EH (cell line): ENCODE measurements around the gene IL32.

ENCODE experiments used
- DNase-seq: peaks from one replicate; pipeline ENCODE4 v3.0.0-alpha.2; 2015; ENCODE audit warnings: low read depth

The IL32 gene

DNA sequence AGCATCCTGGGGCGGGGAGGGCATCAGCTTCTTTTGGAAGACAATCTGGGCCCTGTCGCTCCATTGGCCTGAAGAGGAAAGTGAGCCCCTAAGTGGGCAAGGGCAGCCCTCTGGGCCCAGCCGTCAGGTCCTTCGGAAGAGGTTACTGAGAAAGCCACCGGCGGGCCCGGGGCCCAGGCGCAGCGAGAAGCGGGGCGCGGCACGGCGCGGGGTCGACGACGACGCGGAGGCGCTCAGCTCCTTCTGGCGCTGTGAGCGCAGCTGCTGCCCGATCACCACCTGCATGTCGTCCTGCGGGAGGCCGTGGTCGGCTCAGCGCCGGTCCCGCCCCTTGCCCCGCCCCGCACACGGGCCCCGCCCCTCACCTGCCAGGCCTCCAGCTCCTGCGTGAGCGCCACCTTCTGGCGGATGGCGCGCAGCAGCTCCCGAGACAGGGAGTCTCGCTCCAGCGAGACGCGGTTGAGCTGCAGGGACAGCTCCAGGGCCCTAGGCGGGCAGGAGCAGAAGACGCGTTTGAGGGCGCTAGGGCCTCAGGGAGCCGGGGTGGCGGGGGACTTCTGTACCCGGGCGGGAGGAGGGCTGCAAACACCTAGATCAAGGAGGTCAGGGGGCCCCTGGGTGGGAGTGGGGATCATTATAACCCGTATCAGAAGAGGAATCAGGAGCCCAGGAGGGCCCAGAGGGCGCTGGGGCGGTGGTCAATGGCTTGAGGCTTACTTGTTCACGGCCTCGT, 37.3 kb upstream of the IL32 start:
- peak; percentile 73 for DNase-seq

DNA sequence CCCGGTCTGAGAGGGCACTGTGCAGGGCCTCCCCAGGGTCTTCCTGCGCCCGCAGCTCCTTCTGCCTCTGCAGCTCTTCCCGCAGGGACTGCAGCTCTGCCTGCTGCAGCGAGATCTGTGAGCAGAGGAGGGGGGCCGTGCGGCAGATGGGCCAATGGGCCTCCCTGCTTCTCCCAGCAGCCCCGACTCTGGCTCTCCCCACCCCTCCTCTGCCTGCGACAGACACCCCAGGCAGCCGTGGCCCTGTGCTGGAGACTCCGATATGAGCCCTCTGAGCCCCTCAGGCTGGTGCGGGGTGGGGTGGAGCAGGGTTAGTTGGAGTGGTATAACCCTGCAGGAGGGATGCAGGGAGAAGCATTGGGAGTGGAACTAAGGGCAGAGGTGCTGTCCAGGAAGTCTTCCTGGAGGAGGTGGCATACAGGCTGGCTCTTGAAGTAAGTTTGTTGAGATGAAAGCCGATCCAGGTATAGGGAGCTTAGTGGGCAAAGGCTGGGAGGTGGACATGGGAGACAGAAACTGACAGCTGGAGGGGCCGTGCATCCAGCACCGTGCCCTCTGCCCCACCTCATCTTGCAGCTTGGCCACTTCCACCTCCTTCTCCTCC, 36.6 kb upstream of the IL32 start:
- no peak for DNase-seq

DNA sequence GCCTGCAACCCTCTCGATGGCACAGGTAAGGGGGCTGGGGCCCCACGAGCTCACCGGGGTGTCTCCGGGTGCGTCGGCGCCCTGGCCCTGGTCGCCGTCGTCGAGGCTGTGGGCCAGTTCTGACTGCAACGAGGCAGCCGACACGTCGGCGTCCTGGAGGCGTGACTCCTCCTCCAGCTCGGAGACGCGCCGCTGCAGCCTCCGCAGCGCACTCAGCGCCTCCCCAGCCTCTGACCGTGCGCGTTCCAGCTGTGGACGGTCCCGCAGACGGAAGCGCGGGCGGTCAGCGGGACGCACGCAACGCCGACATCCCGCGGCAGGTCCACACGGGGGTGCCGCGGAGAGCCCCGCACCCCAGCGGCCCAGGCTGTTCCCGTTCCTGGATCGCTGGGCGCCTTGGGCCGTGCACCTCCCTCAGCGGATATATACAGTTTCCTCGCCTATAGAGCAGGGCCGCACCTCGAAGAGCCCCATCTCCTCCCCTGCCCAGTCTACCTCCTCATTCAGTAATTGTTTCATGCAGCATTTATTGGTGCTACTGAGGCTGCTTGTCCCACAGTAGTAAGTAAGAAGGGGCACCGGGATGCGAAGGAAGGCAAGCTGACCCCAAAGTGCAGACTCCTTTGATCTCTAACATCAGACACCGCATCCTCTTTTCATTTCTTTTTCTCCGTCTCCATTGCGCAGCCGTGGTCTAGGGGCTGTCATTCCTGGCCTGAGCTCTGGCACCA, 35.8 kb upstream of the IL32 start:
- peak; percentile 56 for DNase-seq

DNA sequence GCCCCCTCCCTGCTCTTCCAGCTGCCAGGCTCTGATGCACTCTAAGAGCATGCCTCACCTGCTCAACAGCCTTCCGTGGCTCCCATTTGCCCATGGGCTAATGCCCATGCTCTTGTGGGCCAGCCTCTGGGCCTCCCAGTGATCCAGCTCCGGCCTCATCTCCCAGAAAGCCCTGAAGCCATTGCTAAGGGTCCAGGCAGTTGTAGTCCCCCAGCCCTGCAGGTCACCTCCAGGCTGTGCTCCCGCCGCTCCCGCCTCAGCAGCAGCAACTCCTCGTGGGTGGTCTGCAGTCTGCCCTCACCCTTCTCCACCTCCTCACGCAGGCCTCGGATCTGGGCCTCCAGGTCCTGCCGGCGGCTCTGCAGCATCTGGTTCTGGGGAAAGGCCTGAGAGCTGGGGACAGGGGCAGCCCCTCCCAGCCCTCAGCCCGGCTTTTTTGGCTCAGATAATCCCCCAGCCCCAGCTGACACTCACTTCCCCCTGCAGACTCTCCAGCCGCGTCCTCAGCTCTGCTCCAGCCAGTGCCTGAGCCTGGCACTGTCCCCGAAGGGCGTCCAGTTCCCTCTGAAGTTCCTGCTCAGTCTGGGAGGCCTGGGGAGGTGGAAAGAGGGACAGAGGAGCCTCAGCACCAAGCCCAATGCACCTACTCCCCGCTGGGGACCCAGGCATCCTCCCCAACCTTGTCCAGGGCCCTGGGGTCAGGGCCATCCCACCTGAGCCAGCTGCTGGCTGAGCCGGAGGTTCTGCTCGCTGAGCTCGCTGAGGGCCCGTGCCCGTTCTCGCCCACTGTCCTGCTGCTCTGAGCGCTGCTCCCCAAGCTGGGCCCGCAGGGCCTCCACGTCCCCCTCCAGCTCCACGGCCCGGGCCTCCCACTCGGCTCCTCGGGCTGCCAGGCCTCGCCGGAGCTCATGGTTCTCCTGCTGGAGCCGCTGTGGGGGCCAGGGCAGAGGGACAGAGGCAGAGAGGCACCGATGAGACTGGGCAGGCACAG, 34.9 kb upstream of the IL32 start:
- no peak for DNase-seq

DNA sequence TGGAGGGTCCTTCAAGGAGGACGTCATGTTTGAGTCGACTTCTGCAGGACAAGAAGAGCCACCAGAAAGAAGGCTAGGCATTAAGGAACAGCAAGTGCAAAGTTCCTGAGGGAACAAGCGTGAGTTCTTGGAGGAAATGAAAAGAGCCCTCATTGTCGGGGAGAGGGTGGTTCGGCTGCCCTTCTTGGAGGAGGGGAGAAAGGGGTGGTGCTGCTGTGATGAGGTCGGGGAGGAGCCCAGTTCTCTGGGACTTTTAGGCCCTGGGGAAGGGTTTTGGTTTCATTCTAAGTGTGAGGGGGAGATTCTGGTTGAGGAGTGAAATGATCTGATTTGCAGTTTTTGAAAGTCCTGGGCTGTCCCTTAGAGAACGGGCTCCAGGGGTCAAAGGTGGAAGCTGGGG, 32.8 kb upstream of the IL32 start:
- no peak for DNase-seq

DNA sequence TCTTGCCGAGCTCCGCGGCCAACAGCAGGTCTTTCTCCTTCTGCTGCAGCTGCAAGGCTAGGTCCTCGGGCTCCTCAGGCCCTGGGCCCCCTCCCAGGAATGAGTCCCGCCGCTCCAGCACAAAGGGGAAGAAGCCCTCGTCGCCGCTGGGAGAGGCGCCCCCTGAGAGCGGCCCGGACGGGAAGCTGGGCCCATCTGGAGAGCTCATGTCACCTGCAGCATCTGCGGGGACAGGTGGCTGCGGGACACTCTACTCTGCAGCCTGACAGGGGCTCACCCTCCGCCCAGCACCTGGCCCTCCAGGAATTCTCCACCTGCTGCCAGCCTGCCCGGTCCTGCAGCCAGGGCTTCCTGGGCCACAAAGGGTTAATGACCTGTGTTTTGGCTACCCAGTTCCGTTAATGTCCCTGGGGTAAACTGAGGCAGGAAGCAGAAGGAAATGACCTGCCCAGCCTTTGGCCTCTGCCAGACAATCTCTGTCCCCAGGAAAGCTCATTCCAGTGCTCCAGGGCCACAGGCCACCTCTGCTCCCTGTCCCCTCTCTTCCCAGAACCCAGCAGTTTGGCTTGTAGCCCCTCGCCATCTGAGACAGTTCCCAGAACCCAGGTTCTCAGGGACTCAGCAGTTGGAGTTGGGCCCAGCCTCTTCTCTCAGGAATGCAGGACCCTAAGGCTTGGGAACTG, 30.0 kb upstream of the IL32 start:
- DNase-seq: no peak

DNA sequence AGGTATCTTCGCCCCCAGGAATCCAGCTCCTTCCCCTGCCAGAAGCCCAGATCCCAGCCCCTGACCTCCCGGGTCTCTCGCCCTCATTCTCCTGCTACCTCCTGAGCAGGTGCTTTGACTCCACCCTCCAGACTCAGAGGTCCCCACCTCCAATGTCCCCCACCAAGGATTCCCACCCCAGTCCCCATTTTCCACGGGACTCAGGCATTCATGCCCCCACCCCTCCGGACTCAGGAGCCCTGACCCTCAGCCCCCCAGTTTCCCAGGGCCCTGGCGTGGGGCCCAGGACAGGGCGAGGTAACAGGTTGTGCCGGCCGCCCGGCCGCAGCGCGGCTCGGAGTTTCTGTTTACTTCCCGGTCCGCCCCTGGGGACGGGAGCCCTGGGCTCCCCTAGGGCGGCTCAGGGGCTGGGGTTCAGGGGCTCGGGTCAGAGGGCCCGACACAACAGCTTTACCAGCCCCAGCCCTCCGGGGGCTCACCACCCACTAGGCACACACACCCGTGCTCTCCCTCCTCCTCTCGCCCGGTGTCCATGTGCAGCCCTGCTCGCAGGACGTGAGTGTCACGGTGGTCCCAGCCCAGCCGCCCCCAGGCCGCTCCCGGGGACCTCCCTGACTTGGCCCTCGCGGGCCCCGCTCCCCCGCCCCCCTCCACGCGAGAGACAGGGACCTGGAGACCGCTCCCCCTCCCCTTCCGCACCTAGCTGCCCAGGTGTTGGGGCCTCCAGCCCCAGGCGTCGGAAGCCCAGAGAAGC, 29.3 kb upstream of the IL32 start:
- DNase-seq: no peak

DNA sequence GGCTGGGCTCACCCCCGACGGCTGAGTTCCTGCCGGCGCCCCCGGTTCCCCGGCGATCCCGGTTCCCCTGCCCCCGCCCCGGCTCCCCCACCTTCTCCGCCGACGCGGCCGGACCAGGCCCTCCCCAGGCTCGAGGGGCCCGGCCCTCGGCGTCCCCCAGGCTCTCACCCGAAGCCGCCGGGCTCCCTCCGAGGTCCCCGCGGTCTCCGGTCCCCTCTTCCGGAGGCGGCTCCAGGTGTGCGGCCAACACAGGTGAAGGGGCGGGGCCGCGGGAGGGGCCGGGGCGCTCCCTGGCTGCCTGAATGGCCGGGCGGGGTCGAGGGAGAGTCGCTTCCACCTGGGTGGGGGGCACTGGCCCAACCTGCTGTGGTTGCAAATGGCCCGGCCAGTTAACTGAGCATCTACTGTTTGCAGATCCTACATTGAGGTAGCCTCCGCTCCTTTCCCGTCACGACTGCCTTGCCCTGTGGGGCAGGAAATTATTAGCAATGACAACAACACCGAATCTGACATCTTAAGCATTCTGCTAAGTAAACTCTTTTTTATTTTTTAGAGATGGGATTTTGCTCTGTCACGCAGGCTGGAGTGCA, 28.6 kb upstream of the IL32 start, which contains the start of gene BICDL2:
BICDL2 (minus strand) TSS at position 219 of the 590 bp plus-strand sequence. CDS start 1,448 bp downstream, outside the sequence.
- no peak for DNase-seq

DNA sequence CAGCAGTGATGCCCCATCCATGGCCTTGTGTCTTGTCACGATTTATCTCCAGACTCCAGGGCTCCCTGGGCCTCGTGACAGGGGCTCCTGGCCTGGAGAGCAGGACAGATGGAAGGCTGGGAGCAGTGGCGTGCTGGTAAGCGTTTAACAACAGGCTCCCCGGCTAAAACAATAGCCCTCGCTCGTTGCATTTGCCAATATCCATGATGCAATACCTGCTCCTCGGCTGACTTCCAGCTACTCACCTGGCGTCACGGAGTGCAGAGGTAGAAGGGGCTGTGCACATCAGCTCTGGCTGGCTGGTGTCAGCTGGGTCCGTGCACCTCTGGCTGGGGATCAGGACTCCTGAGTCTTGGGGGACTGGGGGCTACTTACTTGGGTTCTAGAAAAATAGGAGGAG, 27.2 kb upstream of the IL32 start:
- no peak for DNase-seq

DNA sequence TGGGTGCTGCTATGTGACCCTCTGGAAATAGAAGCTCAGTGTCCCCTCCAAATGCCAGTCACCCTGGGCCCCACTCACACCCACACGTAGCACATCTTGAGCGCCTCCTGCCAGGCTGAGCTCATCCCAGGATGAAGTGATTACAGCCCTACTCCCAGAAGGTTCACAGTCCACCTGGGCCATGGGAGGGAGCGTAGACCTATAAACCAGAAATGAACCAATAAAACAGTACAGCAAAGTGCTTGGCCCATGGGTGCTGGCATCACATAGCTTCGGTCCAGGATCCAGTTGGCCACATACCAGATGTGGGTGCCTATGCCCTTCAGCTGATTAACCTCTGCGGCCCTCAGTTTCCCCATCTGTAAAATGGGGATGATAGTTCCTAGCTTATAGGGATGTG, 26.5 kb upstream of the IL32 start:
- no peak for DNase-seq

DNA sequence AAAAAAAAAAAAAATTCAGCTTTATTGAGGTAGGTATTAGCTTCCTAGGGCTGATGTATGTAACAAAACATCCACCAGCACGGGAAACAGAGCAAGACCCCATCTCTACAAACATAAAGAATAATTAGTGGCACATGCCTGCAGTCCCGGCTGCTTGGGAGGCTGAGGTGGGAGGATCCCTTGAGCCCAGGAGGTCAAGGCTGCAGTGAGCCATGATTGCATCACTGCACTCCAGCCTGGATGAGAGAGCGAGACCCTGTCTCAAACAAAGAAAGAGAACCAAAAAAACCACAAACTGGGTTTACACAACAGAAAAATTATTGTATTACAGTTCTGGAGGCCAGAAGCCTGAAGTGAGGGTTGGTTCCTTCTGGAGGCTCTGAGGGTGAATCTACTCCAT, 23.1 kb upstream of the IL32 start:
- DNase-seq: no peak

DNA sequence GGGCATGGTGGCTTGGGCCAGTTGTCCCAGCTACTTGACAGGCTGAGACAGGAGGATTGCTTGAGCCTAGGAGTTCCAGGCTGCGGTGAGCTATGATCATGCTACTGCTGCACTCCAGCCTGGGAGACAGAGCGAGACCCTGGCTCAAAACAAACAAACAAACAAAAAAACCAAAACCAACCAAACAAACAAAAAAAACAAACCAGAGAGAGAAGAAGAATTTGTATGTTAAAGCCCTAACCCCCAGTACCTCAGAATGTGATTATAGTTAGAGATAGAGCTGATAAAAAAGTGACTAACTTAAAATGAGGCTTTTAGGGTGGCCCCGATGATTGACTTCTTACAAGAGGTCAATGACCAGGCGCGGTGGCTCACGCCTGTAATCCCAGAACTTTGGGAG, 20.7 kb upstream of the IL32 start:
- DNase-seq: no peak

DNA sequence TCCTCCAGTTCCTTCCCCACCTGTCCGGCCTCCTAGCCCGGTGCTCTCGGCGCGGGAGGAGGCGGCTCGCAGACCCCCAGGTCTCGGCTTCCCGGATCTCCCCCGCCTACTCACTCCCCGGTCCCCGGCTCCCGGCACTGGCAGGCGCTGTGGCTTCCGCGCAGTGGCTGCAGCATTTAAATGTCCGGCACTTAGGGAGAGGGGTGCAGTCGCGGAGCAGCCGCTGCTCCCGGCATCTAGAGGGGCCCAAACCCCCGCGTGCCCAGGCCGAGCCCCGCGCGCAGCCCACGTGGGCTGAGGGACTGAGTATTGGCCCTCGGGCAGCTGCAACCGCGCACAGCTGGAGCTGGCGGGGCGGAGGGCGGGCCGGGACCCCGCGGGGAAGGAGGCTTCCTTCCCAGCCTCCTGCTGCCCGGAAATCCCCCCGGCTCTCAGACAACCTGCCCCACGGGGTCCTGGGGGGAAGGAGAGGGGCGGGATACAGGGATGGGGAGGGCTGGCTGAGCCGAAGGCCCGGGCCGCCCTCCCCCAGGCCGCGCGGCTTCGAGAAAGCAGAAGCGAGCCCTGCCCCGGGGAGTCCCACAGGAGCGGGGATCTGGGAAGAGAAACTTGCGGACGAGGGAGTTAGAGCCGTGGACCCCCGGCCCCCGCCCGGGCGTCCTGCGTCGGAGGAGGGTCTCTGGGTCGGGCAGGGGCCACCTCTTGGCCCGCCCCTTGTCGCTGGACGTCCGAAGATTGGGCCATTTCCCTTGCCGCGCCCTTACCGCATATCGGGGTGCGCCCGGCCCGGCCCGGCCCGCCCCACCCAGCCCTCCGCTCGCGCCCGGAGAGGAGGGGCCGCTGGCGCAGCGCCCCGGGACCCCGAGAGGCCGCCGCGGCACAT, 19.4 kb upstream of the IL32 start, which contains the start of gene MMP25:
MMP25 (plus strand) TSS at position 804 of the 883 bp plus-strand sequence. CDS start 357 bp downstream, outside the sequence.
- DNase-seq: no peak

DNA sequence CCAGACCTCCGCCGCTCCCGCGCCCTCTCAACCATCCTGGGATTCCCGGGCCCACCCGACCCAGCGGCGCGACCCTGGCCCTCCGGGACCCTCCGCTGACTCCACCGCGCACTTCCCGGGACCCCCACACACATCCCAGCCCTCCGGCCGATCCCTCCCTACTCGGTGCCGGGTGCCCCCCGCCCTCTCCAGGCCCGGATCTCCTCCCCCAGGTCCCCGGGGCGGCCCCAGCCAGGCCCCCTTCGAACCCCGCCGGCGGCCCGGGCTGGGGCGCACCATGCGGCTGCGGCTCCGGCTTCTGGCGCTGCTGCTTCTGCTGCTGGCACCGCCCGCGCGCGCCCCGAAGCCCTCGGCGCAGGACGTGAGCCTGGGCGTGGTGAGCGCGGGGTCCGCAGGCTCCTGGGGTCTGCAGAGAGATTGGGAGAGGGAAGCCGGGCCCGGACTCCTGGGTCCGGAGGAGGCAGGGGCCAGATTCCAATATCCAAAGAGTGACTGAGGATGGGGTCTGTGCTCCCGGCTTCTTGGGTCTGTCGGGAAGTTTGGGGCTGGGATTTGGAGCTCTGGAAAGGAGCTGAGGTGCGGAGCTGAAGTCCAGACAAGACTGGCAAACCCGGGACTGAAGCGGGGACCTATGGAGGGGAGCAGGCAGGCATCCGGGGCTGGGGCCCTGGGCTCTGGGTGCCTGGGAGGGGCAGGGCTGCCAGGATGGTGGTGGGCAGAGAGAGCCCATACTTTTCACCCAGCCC, 18.6 kb upstream of the IL32 start:
- DNase-seq: no peak

DNA sequence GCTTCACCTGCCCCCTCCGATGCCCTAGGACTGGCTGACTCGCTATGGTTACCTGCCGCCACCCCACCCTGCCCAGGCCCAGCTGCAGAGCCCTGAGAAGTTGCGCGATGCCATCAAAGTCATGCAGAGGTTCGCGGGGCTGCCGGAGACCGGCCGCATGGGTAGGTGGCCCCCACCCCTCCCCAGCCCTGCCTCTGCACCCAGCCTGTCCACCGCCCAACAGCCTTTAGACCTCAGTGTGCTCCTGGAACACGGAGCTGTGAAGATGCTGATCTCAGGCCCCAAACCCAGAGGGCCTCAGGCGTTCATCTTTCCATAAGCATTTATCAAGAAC, 18.1 kb upstream of the IL32 start:
- DNase-seq: no peak

DNA sequence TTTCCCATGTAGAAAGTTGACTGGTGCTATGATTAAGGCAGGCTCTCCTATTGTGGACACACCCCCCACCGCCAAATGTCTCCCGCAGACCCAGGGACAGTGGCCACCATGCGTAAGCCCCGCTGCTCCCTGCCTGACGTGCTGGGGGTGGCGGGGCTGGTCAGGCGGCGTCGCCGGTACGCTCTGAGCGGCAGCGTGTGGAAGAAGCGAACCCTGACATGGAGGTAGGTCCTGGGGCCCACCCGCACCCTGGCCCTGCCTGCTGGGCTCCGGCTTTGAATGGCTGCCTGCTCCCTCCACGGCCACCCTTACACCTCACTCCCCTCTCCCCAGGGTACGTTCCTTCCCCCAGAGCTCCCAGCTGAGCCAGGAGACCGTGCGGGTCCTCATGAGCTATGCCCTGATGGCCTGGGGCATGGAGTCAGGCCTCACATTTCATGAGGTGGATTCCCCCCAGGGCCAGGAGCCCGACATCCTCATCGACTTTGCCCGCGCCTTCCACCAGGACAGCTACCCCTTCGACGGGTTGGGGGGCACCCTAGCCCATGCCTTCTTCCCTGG, 15.4 kb upstream of the IL32 start:
- DNase-seq: no peak

DNA sequence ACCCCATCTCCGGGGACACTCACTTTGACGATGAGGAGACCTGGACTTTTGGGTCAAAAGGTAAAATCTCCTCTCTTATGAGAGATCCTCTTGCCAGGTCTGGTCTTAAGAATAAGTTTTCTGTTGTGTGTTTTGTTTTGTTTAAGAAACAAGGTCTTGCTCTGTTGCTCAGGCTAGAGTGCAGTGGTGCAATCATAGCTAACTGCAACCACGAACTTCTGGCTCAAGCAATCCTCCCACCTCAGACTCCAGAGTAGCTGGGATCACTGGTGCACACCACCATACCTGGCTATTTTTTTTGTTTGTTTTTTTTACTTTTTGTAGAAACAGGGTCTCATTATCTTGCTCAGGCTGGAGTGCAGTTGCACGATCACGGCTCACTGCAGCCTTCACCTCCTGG, 15.0 kb upstream of the IL32 start:
- no peak for DNase-seq

DNA sequence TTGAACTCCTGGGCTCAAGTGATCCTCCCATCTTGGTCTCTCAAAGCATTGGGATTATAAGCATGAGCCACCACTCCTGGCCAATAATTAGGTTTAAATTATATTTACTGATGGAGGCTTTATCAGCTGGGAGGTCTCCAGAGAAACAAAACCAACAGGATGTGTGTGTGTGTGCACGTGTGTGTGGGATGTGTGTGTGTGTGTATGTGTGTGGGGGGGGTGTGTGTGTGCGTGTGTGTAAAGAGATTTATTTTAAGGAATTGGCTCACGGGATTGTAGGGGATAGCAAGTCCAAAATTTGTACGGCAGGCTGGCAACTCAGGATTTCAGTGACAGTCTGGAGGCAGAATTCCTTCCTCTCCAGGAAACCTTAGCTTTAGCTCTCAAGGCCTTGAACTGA, 14.4 kb upstream of the IL32 start:
- no peak for DNase-seq
